GM23248 (cell line): ENCODE results near the gene SUOX. TPM values are rescaled to one million over a fixed set of nuclear protein-coding genes. Genes with fewer than 3 reads are reported as not detected.
A peak's percentile ranks its signal among the peaks of the same experiment; 100 is the strongest.

Source experiments
- DNase-seq: peaks from one replicate; pipeline ENCODE4 v3.0.0-alpha.2; 2015
- H2AFZ ChIP-seq: fragments of 200-600 bp; sonication (generic); 2 replicates; pipeline ENCODE4 v1.6.1; 2016; ENCODE audit warnings: antibody characterized with exemption
- H3F3A ChIP-seq: fragments of 200-600 bp; sonication (generic); 2 replicates; pipeline ENCODE4 v1.6.1; 2016; ENCODE audit warnings: mild to moderate bottlenecking, antibody characterized with exemption, mixed run types; ENCODE audit not compliant: insufficient read depth
- H3K27ac ChIP-seq: fragments of 200-600 bp; sonication (generic); 2 replicates; pipeline ENCODE4 v1.5.1; 2016; ENCODE audit warnings: mild to moderate bottlenecking
- H3K27me3 ChIP-seq: fragments of 200-600 bp; sonication (generic); replicated peaks from 2 replicates; pipeline ENCODE4 v1.6.1; 2016; ENCODE audit warnings: mild to moderate bottlenecking; ENCODE audit not compliant: insufficient read depth
- H3K36me3 ChIP-seq: fragments of 200-600 bp; sonication (generic); 2 replicates; pipeline ENCODE4 v1.6.1; 2016; ENCODE audit warnings: low read depth, mild to moderate bottlenecking
- H3K4me1 ChIP-seq: fragments of 200-600 bp; sonication (generic); 2 replicates; pipeline ENCODE4 v1.6.1; 2016; ENCODE audit warnings: mild to moderate bottlenecking; ENCODE audit not compliant: insufficient read depth
- H3K4me2 ChIP-seq: fragments of 200-600 bp; sonication (generic); one replicate; pipeline ENCODE4 v1.6.1; 2016; ENCODE audit warnings: mild to moderate bottlenecking; ENCODE audit not compliant: unreplicated experiment
- H3K4me3 ChIP-seq: fragments of 200-600 bp; sonication (generic); 2 replicates; pipeline ENCODE4 v1.5.1; 2016; ENCODE audit warnings: mild to moderate bottlenecking
- H3K79me2 ChIP-seq: fragments of 200-600 bp; sonication (generic); 2 replicates; pipeline ENCODE4 v1.6.1; 2016; ENCODE audit warnings: mild to moderate bottlenecking; ENCODE audit not compliant: insufficient read depth
- H3K9ac ChIP-seq: fragments of 200-600 bp; sonication (generic); 2 replicates; pipeline ENCODE4 v1.6.1; 2016; ENCODE audit warnings: mild to moderate bottlenecking
- H3K9me2 ChIP-seq: fragments of 200-600 bp; sonication (generic); 2 replicates; pipeline ENCODE4 v1.6.1; 2016; ENCODE audit warnings: mixed run types, mild to moderate bottlenecking, moderate library complexity; ENCODE audit not compliant: insufficient read depth
- H3K9me3 ChIP-seq: fragments of 200-600 bp; sonication (generic); one replicate; pipeline ENCODE4 v1.6.1; 2017; ENCODE audit warnings: low read depth
- H4K20me1 ChIP-seq: fragments of 200-600 bp; sonication (generic); 2 replicates; pipeline ENCODE4 v1.6.0; 2016; ENCODE audit not compliant: insufficient read depth
- EZH2 ChIP-seq: fragments of 200-600 bp; sonication (generic); IDR thresholded peaks from 2 replicates; pipeline ENCODE4 v1.6.1; 2018; ENCODE audit warnings: antibody characterized with exemption, mild to moderate bottlenecking; ENCODE audit not compliant: insufficient read depth, poor library complexity, severe bottlenecking
- EZH2phosphoT487 ChIP-seq: fragments of 200-600 bp; sonication (generic); IDR thresholded peaks from 2 replicates; pipeline ENCODE4 v1.6.1; 2018; ENCODE audit warnings: antibody characterized with exemption, moderate library complexity, mild to moderate bottlenecking, low read depth; ENCODE audit not compliant: insufficient read depth
- WGBS, 2 experiments: methylation state at CpG; one replicate each; pipeline ENCODE4 v1.1.6; 2015 to 2017; ENCODE audit warnings: low lambda C conversion rate in 2 of 2, low coverage in 1 of 2; ENCODE audit errors: missing lambda C conversion rate in 2 of 2; 5-methylcytosine and 5-hydroxymethylcytosine counted together
- in situ Hi-C: fragments of 300-500 bp; cut with MboI; formaldehyde crosslinking; loops from 2 replicates; pipeline ENCODE4 v1.15.0; 2020
- polyA plus RNA-seq: library from polyadenylated mRNA; unstranded; fragments of >200 nt; fragmentation: Nextera tagmentation; extraction: Ambion mirVana; gene quantifications from 2 replicates; pipeline ENCODE4 v1.2.1, GENCODE V29; 2016
- total RNA-seq: library from RNA; depleted of rRNA; stranded (reverse); fragments of >200 nt; shearing (Covaris generic); gene quantifications from 2 replicates; pipeline ENCODE4 v1.2.3, GENCODE V29; 2014; rRNA removed

The SUOX gene
- total RNA-seq (10.2 and 19.1 TPM in 2 replicates), polyA plus RNA-seq (9.5 and 10.0 TPM in 2 replicates)

DNA sequence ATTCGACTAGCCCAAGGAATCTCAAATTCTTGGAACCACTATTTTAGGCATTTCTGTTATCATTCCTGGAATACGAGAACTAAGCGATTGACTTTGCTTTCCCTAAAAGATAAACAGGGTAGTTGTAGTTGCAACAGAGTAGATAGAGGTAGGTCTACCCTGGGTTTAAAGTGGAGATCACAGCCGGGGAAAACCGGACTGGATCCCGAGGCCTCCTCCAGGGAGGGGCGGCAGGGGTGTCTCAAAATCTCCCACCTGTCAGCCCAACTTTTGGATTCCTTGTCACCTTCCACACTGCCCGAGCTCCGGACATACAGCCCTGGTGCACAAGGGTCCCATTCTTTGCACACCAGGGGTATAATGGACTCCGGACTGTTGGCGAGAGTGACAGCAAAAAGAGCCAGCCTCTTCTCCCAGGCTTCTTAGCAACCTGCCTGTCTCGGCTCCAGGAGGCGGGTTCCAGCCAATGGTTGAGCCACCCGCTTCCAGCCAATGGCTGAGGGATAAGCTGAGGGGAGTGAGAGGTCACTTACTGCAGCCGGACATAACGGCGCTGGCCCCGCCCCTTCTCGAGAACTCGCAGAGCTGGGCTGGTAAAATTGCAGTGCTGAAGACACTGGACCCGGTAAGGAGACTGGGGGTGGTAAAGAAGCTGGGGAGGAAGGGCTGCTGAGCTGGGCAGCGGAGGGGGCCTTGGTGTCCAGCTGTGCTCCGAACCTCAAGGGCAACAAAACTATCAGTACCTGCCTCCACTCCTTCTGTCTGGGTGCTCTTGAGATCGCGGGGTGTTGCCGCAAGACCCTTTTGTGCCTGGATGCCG, at the start of gene SUOX:
Gene SUOX, plus strand, starts transcription at position 562 of the 820 bp plus-strand sequence. CDS start 4,946 bp downstream, outside the sequence.
- H3F3A ChIP-seq: peaks cover 32% of the 10 kb centered on the region
- peak within 1 kb of the TSS; percentile 83 for H3K9ac ChIP-seq
- H3K4me1 ChIP-seq: no peaks in the 10 kb centered on the region
- H2AFZ ChIP-seq: peak within 1 kb of the TSS; percentile 95
- peak within 1 kb of the TSS; percentile 98 for H3K4me2 ChIP-seq
- peak within 1 kb of the TSS; percentile 58 for H3K27ac ChIP-seq
- H3K9me3 ChIP-seq: no peaks in the 10 kb centered on the region
- peaks cover 4% of the 10 kb centered on the region; the same call in 1 of the 2 replicates for H3K79me2 ChIP-seq
- peaks cover 4% of the 10 kb centered on the region; the same call in 1 of the 2 replicates for H3K36me3 ChIP-seq
- TF ChIP-seq EZH2phosphoT487: no peak
- TF ChIP-seq EZH2: no peak
- H4K20me1 ChIP-seq: no peaks in the 10 kb centered on the region
- H3K27me3 ChIP-seq: no peaks in the 10 kb centered on the region
- no peaks in the 10 kb centered on the region for H3K9me2 ChIP-seq
- H3K4me3 ChIP-seq: peak within 1 kb of the TSS; percentile 93
- 1% methylated on average over 27 of the region's 27 CpGs for WGBS, 2 experiments
- peak; percentile 98 for DNase-seq
- in situ Hi-C loops: no loop called here

- 47 to 53% methylated on average over 4 of the region's 4 CpGs for WGBS, 2 experiments
- H3K36me3 ChIP-seq: peaks cover 9% of the 10 kb centered on the region; the same call in 1 of the 2 replicates
- H3K4me3 ChIP-seq: no peak overlapping the region
- TF ChIP-seq EZH2phosphoT487: no peak
- TF ChIP-seq EZH2: no peak
- no peaks in the 10 kb centered on the region for H3K27me3 ChIP-seq
- no peaks in the 10 kb centered on the region for H3K9me2 ChIP-seq
- no peak overlapping the region for H3K9ac ChIP-seq
- no peak for DNase-seq
- peaks cover 9% of the 10 kb centered on the region for H3K4me1 ChIP-seq
- H3K79me2 ChIP-seq: no peaks in the 10 kb centered on the region
- in situ Hi-C loops: no loop called here
- no peak overlapping the region for H3K27ac ChIP-seq
- H3F3A ChIP-seq: peaks cover 19% of the 10 kb centered on the region
- H3K9me3 ChIP-seq: no peaks in the 10 kb centered on the region
- no peaks in the 10 kb centered on the region for H4K20me1 ChIP-seq
- H3K4me2 ChIP-seq: no peak overlapping the region
- H2AFZ ChIP-seq: no peak overlapping the region
These were observed 41.7 kb upstream of the SUOX start for GRCh38 chr12:55955344-55955743.

GRCh38 chr12:55955800-55956508, 41.1 kb upstream of the SUOX start:
- H3K4me1 ChIP-seq: peaks cover 9% of the 10 kb centered on the region
- H3K4me3 ChIP-seq: no peak overlapping the region
- H4K20me1 ChIP-seq: no peaks in the 10 kb centered on the region
- no peaks in the 10 kb centered on the region for H3K27me3 ChIP-seq
- no peaks in the 10 kb centered on the region for H3K9me2 ChIP-seq
- peaks cover 19% of the 10 kb centered on the region for H3F3A ChIP-seq
- DNase-seq: peak; percentile 86
- no peaks in the 10 kb centered on the region for H3K9me3 ChIP-seq
- WGBS, 2 experiments: 56 to 69% methylated on average over 6 of the region's 6 CpGs
- peaks cover 9% of the 10 kb centered on the region; the same call in 1 of the 2 replicates for H3K36me3 ChIP-seq
- TF ChIP-seq EZH2phosphoT487: no peak
- TF ChIP-seq EZH2: no peak
- in situ Hi-C loops: no loop called here
- no peak overlapping the region for H3K9ac ChIP-seq
- no peak overlapping the region for H3K27ac ChIP-seq
- no peak overlapping the region for H3K4me2 ChIP-seq
- no peak overlapping the region for H2AFZ ChIP-seq
- no peaks in the 10 kb centered on the region for H3K79me2 ChIP-seq

- no peak for DNase-seq
- no peak overlapping the region for H3K4me2 ChIP-seq
- H3K36me3 ChIP-seq: peaks cover 5% of the 10 kb centered on the region; the same call in 1 of the 2 replicates
- H4K20me1 ChIP-seq: no peaks in the 10 kb centered on the region
- no peak overlapping the region for H3K4me3 ChIP-seq
- no peaks in the 10 kb centered on the region for H3K27me3 ChIP-seq
- TF ChIP-seq EZH2 (no peak), EZH2phosphoT487 (no peak)
- no peak overlapping the region for H3K27ac ChIP-seq
- H3K9me3 ChIP-seq: no peaks in the 10 kb centered on the region
- H2AFZ ChIP-seq: no peak overlapping the region
- no peaks in the 10 kb centered on the region for H3K9me2 ChIP-seq
- H3K9ac ChIP-seq: no peak overlapping the region
- peaks cover 19% of the 10 kb centered on the region for H3F3A ChIP-seq
- in situ Hi-C loops: no loop called here
- H3K4me1 ChIP-seq: peaks cover 9% of the 10 kb centered on the region
- H3K79me2 ChIP-seq: no peaks in the 10 kb centered on the region
- WGBS, 2 experiments: 45 to 55% methylated on average over 5 of the region's 5 CpGs
These were observed 39.8 kb upstream of the SUOX start for GRCh38 chr12:55957106-55957859.
